Heart left ventricle (tissue), 13 donors: ENCODE data around the gene SH2D1B.

Experiments
- CTCF ChIP-seq, 12 donors: fragments of 200-600 bp; sonication (generic) in 4 of 12; IDR thresholded peaks; one replicate each; pipeline versions ENCODE4 v1.5.0 to v1.8.0; 2018 to 2022; ENCODE audit warnings: antibody characterized with exemption in 12 of 12, mild to moderate bottlenecking in 5 of 12
- POLR2A ChIP-seq, 2 donors: fragments of 450-650 bp; IDR thresholded peaks; one replicate each; pipeline ENCODE4 v1.6.1; 2017; ENCODE audit warnings: antibody characterized with exemption in 2 of 2, mild to moderate bottlenecking in 2 of 2, moderate library complexity in 2 of 2
- donor health status: ischemic (EF 13 %, LVEDD 7.1; RV severe dilation, severe dysfunction).
- donor health status: DM: no; HTN: yes; CAD: no.
- donor health status: DM: no; HTN: no; CAD: no.
- donor health status: ischemic (EF 25% LVEDD 6.9; RV normal size, moderate dysfunction).
- donor health status: ischemic (EF 25% LVEDD 5.7; RV mildly dilated, moderate dysfunction).
- donor health status: ischemic (EF 35%, LVEDD 5.7; RV mildly dilated, moderate dysfunction).
- donor health status: nonischemic (EF 11% LVEDD 7.7; RV severe dilation, severe dysfunction).
- donor health status: DM: yes; HTN: yes; CAD: no.
- donor health status: PGD.
- donor health status: ischemic (EF 29% LVEDD 5.4; RV normal size, mild dysfunction).
- donor health status: nonischemic (EF 23%, LVEDD 6.1; RV moderate dilation, normal function).

- TF ChIP-seq CTCF (IDR thresholded peaks at IDR 0.05) (no peak), POLR2A (IDR thresholded peaks at IDR 0.05) (no peak)
These were observed 4.4 kb downstream of the SH2D1B start for GRCh38 chr1:162407539-162407938.
